Thoracic aorta (tissue), 2 donors: ENCODE results near the gene SNTA1. TPM values are rescaled to one million over a fixed set of nuclear protein-coding genes. Genes with fewer than 3 reads are reported as not detected.
"Not testable (repeated sequence)": the region's sequence is repeated elsewhere in the genome, so short reads cannot be mapped to it uniquely, and the experiment has no call there.

Source experiments
- ATAC-seq: fragments of 150-250 bp; one replicate; pipeline ENCODE4 v1.8.0; 2017; ENCODE audit warnings: low read depth; ENCODE audit not compliant: insufficient number of reproducible peaks, low FRiP score
- DNase-seq: peaks from one replicate; pipeline ENCODE4 v3.0.0-alpha.2; 2020; ENCODE audit warnings: low spot score
- H3K27ac ChIP-seq, 2 donors: fragments of 200-600 bp; sonication (generic); 1 replicate in 1 of 2; 2 replicates in 1 of 2; pipeline ENCODE4 v1.5.1; 2016; ENCODE audit warnings: mild to moderate bottlenecking in 2 of 2, moderate library complexity in 2 of 2
- H3K27me3 ChIP-seq: fragments of 200-600 bp; sonication (generic); replicated peaks from 2 replicates; pipeline ENCODE4 v1.6.0; 2016; ENCODE audit warnings: mild to moderate bottlenecking; ENCODE audit not compliant: insufficient read depth
- H3K36me3 ChIP-seq: fragments of 200-600 bp; sonication (generic); one replicate; pipeline ENCODE4 v1.5.1; 2016
- H3K4me1 ChIP-seq, 2 donors: fragments of 200-600 bp; sonication (generic); 1 replicate in 1 of 2; 2 replicates in 1 of 2; pipeline versions ENCODE4 v1.5.1 to v1.6.0; 2016; ENCODE audit warnings: low read depth in 2 of 2, mild to moderate bottlenecking in 1 of 2; ENCODE audit not compliant: control insufficient read depth in 1 of 2
- H3K4me3 ChIP-seq: fragments of 200-600 bp; sonication (generic); 2 replicates; pipeline ENCODE4 v1.5.1; 2016; ENCODE audit warnings: mild to moderate bottlenecking
- H3K9me3 ChIP-seq: fragments of 200-600 bp; sonication (generic); 2 replicates; pipeline ENCODE4 v1.5.1; 2016
- total RNA-seq, 2 donors: library from RNA; depleted of rRNA; stranded (reverse); fragments of >200 nt; gene quantifications; one replicate each; pipeline versions ENCODE4 v1.1.0 to v1.2.3, GENCODE V29; 2016
- TF ChIP-seq, protein P1 (sequence below): fragments of 200-600 bp; sonication (generic); IDR thresholded peaks from one replicate; pipeline ENCODE4 v1.5.1; 2019; ENCODE audit warnings: antibody characterized with exemption

The SNTA1 gene
- total RNA-seq, 2 donors from 2014 or later, result 62.6 to 108 TPM

GRCh38 chr20:33394718-33395117, 48.8 kb downstream of the SNTA1 start:
- no peak for DNase-seq
- Histone ChIP-seq H3K4me1 (peaks cover 4 to 5% of the 10 kb centered on the region in 2 donors), H3K9me3 (no peaks in the 10 kb centered on the region), H3K4me3 (no peak overlapping the region), H3K27me3 (no peaks in the 10 kb centered on the region), H3K27ac (no peak overlapping the region), H3K36me3 (peaks cover 24% of the 10 kb centered on the region)
- TF ChIP-seq, protein P1, sequence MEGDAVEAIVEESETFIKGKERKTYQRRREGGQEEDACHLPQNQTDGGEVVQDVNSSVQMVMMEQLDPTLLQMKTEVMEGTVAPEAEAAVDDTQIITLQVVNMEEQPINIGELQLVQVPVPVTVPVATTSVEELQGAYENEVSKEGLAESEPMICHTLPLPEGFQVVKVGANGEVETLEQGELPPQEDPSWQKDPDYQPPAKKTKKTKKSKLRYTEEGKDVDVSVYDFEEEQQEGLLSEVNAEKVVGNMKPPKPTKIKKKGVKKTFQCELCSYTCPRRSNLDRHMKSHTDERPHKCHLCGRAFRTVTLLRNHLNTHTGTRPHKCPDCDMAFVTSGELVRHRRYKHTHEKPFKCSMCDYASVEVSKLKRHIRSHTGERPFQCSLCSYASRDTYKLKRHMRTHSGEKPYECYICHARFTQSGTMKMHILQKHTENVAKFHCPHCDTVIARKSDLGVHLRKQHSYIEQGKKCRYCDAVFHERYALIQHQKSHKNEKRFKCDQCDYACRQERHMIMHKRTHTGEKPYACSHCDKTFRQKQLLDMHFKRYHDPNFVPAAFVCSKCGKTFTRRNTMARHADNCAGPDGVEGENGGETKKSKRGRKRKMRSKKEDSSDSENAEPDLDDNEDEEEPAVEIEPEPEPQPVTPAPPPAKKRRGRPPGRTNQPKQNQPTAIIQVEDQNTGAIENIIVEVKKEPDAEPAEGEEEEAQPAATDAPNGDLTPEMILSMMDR, result no peak
- no peak for ATAC-seq

DNA sequence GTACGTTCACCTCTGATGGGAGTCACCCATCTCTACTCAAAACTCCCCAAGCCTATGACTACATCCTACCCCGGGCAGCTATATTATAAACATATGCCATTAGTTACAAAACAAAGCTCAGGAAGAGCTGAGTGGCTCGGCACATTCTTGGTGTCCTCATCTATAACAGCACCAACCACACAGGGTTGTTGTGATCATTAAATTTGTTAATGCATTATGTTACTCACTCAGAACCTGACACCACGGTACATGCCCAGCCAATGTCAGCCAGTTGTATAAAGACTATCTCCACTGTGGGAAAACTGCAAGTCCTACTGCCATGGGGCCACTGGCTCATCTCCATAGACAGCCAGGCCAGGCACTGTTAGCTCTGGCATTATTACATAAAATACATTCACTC, 50.0 kb downstream of the SNTA1 start:
- no peak overlapping the region for H3K27ac ChIP-seq
- TF ChIP-seq, protein P1, result no peak
- no peaks in the 10 kb centered on the region for H3K27me3 ChIP-seq
- H3K36me3 ChIP-seq, result peaks cover 24% of the 10 kb centered on the region
- H3K9me3 ChIP-seq, result no peaks in the 10 kb centered on the region
- DNase-seq, result no peak
- no peak overlapping the region for H3K4me3 ChIP-seq
- no peaks in the 10 kb centered on the region for H3K4me1 ChIP-seq
- ATAC-seq, result no peak

- Histone ChIP-seq H3K4me1 (no peaks in the 10 kb centered on the region), H3K36me3 (peaks cover 26% of the 10 kb centered on the region), H3K27me3 (no peaks in the 10 kb centered on the region), H3K4me3 (no peak overlapping the region), H3K9me3 (no peaks in the 10 kb centered on the region), H3K27ac (no peak overlapping the region)
- no peak for DNase-seq
- TF ChIP-seq, protein P1, result no peak
- ATAC-seq, result no peak
Measured at GRCh38 chr20:33391722-33392415, 51.7 kb downstream of the SNTA1 start.

GRCh38 chr20:33389326-33389725, 54.2 kb downstream of the SNTA1 start:
- ATAC-seq, H3K27me3 ChIP-seq, H3K27ac ChIP-seq, H3K9me3 ChIP-seq, DNase-seq, H3K4me1 ChIP-seq, H3K4me3 ChIP-seq: not testable (repeated sequence)
- H3K36me3 ChIP-seq, result peaks cover 37% of the 10 kb centered on the region

DNA sequence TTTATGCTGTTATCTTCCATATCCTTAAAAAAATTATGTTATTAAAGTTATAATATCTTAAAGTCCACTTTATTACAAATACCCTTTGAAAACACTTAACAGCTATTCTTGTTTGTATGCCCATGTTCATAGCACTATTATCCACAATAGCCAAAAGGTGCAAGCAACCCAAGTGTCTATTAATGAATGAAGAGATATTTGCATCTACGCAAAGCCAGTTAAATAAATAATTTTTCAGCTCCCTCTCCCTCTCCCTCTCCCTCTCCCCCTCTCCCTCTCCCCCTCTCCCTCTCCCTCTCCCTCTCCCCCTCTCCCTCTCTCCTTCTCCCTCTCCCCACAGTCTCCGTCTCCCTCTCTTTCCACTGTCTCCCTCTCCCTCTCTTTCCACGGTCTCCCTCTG, 55.3 kb downstream of the SNTA1 start:
- peaks cover 30% of the 10 kb centered on the region for H3K36me3 ChIP-seq
- no peak for ATAC-seq
- H3K4me1 ChIP-seq, result no peaks in the 10 kb centered on the region
- no peak overlapping the region for H3K27ac ChIP-seq
- no peaks in the 10 kb centered on the region for H3K9me3 ChIP-seq
- no peak for DNase-seq
- no peaks in the 10 kb centered on the region for H3K27me3 ChIP-seq
- TF ChIP-seq, protein P1, result no peak
- no peak overlapping the region for H3K4me3 ChIP-seq

DNA sequence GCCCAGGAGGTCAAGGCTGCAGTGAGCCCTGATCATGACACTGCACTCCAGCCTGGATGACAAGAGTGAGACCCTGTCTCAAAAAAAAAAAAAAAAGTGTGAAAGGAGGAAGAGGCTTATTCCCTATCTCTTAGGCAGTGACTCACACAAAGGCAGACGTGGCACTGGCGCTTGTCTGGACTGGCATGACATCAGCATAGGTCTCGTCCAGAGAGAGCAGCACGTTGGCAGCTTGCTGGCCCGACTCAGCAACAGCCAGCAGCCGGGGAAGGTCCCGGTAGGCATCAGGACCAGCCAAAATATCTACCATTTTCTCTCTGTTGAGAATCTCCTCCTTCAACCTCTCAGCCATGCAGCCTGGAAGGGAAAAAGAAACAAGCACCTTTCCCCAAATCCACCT, 56.4 kb downstream of the SNTA1 start:
- no peaks in the 10 kb centered on the region for H3K4me1 ChIP-seq
- peaks cover 24% of the 10 kb centered on the region for H3K36me3 ChIP-seq
- H3K27me3 ChIP-seq, result no peaks in the 10 kb centered on the region
- no peaks in the 10 kb centered on the region for H3K9me3 ChIP-seq
- DNase-seq (no peak), ATAC-seq (no peak)
- H3K4me3 ChIP-seq, result no peak overlapping the region
- no peak overlapping the region for H3K27ac ChIP-seq
- TF ChIP-seq, protein P1, result no peak
